Measurements from ENCODE around the gene TRIB2. TPM values are rescaled to one million over a fixed set of nuclear protein-coding genes. Genes with fewer than 3 reads are reported as not detected.
"Not testable (repeated sequence)": the region's sequence is repeated elsewhere in the genome, so short reads cannot be mapped to it uniquely, and the experiment has no call there.

Gene TRIB2
- 184 TPM for total RNA-seq

DNA sequence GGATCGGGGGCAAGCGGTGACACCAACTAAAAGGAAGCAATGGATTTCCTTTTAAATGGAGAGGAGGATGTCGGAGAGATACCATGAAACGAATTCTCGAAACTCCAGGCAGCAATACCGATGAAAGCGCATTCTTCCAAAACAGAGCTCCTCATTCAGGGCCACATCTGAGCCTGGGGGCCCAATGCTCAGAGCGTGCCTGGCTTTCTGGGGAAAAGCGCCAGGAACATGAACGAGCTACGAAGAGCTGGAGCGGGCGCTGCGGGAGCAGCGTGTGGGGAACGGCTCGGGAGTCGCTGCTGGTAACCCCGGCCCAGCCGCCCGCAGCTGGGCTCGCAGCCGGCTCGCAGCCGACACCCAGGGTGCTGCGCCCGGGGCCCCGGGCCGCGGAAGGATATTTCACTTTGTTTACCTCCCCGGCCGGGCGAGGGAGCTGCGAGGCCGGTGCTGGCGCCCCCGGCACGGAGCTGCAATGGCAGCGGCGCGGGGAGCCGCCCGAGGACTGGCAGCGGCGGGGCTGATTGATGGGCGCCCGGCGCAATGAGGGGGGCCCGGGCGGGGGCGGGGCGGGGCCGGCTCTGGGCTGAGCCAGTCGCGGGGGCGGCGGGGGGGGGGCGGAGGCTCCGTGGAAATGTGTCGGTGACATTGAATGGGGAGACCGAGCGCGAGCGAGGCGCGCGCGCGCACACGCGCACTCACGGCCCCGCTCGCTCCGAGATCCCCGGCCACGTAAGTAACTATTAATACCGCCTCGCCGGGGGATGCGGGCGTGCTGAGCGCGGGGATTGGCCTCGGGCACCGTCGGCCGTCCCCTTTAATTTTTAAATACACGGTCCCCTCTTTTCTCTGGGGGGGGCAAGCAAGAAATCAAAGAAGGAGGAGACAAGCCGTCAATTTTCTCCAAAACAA is at the start of gene TRIB2:
Gene TRIB2 (plus strand): TSS at position 655 of the 909 bp plus-strand sequence. CDS start 1,372 bp downstream, outside the sequence.
- intact Hi-C loops (cut with DNase I) = loop anchor here (5.0 kb wide), 1 partner anchor 854 kb away; no protein-coding TSS in a partner anchor
- ATAC-seq = peak; percentile 72

DNA sequence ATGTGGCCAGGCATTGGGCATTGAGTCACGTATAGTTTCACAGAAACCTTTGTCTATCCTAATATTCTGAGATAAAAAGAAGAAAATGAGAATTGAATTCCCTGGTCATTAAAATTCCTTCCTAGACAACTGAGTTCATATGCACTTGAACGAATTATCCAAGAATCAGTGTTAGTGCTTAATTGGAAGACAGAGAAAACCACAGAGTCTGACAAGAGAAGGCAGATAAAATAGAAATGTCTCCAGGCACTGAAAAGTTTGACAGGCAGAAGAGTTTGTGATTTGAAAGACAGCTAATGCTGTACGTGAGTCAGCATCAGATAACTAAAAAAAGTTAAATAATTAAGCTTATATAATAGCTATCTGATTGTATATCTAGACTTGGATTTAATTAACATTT is 47.7 kb upstream of the TRIB2 start:
- ATAC-seq = no peak
- intact Hi-C loops (cut with DNase I) = no loop called here
- no peak for DNase-seq (ENCODE audit: low spot score)

More for the DNA sequence above, at the start of gene TRIB2:
- DNase-seq (ENCODE audit: low spot score) = peak; percentile 91

GRCh38 chr2:12672711-12673315 is 43.9 kb upstream of the TRIB2 start:
- intact Hi-C loops (cut with DNase I) = loop anchor here (5.0 kb wide), 1 partner anchor 1326 kb away; no protein-coding TSS in a partner anchor
- no peak for DNase-seq (ENCODE audit: low spot score)
- ATAC-seq = no peak

- no peak for DNase-seq (ENCODE audit: low spot score)
- intact Hi-C loops (cut with DNase I) = loop anchor here (5.0 kb wide), 1 partner anchor 1327 kb away; no protein-coding TSS in a partner anchor
- no peak for ATAC-seq
Measured at GRCh38 chr2:12674644-12675328, 42.0 kb upstream of the TRIB2 start.

DNA sequence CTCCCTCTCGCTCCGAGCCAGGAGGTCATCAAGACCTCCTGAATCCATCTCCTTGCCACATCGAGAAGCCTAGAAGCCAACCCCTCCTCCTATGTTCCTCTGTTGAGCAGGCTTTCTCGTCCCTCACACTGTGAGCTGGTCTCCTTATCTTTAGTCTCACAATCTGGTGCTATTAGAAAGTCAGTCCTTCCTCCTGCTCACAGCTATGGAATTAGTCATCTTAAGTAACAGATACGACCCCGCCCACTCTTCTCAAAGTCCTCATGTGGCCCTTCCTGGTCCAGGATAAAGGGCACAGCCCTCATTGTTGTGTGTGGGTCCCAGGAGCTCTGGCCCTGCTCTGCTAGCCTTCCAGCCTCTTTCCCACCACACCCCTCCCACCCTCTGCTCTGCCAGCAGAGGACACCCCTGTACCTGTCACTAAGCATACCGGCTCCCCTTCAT is 41.4 kb upstream of the TRIB2 start:
- ATAC-seq = no peak
- DNase-seq (ENCODE audit: low spot score) = no peak
- intact Hi-C loops (cut with DNase I) = no loop called here

DNA sequence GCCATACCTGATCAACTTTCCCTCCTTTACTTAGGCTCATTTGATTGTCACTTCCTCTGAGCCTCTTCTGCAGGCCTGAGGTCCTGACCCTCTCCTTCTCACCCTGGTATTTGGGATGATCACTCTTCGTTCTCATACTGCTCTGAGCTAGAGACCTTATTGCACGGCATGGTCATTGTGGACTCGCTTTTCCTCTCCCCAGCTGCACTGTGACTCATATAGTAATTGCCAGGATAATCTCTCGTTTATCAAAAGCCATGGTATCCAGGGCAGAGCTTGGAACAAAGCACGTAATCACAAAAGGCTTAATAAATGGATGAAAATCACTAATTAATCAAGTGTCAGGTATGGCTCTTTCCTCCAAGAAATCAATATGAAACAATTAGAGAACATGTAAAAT is 40.9 kb upstream of the TRIB2 start:
- intact Hi-C loops (cut with DNase I) = no loop called here
- ATAC-seq = no peak
- DNase-seq (ENCODE audit: low spot score) = no peak

DNA sequence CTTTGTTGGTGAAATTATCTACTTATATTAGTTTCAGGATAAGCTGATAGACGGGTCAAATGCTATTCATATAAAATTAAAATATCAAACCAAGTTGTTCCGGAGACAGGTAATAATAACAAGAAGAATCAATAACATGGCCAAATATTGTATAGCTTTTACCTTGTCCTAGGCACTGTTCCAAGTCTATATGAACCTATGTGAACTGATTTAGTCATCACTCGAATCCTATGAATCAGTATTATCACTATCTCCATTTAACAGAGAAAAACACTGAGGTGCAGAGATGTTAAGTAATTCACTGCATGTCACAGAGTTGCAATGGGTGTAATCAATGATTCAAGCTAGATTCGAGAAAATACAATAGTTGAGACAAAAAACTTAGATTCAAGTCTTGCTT is 40.0 kb upstream of the TRIB2 start:
- DNase-seq (ENCODE audit: low spot score) (no peak), ATAC-seq (no peak)
- intact Hi-C loops (cut with DNase I) = no loop called here

GRCh38 chr2:12678186-12678585 is 38.5 kb upstream of the TRIB2 start:
- intact Hi-C loops (cut with DNase I) = no loop called here
- ATAC-seq (no peak), DNase-seq (ENCODE audit: low spot score) (no peak)

- ATAC-seq (no peak), DNase-seq (ENCODE audit: low spot score) (no peak)
- intact Hi-C loops (cut with DNase I) = no loop called here
Measured at GRCh38 chr2:12679550-12680072, 37.1 kb upstream of the TRIB2 start.

DNA sequence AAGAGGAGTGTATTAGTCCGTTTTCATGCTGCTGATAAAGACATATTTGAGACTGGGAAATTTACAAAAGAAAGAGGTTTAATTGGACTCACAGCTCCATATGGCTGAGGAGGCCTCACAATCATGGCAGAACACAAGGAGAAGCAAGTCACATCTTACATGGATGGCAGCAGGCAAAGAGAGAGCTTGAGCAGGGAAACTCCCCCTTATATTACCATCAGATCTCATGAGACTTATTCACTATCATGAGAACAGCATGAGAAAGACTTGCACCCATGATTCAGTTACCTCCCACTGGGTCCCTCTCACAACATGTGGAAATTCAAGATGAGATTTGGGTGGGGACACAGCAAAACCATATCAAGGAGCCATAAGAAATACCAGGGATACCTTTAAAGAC is 36.6 kb upstream of the TRIB2 start:
- ATAC-seq; DNase-seq (ENCODE audit: low spot score); intact Hi-C loops (cut with DNase I): not testable (repeated sequence)

- no peak for ATAC-seq
Measured at GRCh38 chr2:12682017-12682416, 34.7 kb upstream of the TRIB2 start.

GRCh38 chr2:12683457-12684100 is 33.2 kb upstream of the TRIB2 start:
- DNase-seq (ENCODE audit: low spot score) = no peak

More at GRCh38 chr2:12682017-12682416, 34.7 kb upstream of the TRIB2 start:
- DNase-seq (ENCODE audit: low spot score) = no peak
- intact Hi-C loops (cut with DNase I) = no loop called here

GRCh38 chr2:12684471-12684936 is 32.2 kb upstream of the TRIB2 start:
- DNase-seq (ENCODE audit: low spot score) (no peak), ATAC-seq (peak; percentile 80)
- intact Hi-C loops (cut with DNase I) = no loop called here

More at GRCh38 chr2:12683457-12684100, 33.2 kb upstream of the TRIB2 start:
- intact Hi-C loops (cut with DNase I) = no loop called here
- ATAC-seq = no peak

DNA sequence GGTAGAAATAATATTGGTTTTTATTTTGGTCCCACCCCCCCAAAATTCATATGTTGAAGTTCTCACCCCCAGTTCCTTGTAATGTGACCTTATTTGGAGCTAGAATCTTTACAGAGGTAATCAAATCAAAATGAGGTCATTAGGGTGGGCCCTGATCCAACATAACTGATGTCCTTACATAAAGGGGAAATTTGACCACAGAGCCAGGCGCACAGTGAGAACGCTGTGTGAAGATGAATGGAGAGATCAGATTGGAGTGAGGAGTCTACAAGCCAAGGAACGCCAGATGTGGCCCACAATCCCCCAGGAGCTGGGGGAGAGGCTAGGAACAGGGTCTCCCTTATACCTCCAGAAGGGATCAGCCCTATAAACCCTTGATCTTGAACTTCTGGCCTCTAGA is 31.6 kb upstream of the TRIB2 start:
- ATAC-seq = no peak
- no peak for DNase-seq (ENCODE audit: low spot score)
- intact Hi-C loops (cut with DNase I) = no loop called here

DNA sequence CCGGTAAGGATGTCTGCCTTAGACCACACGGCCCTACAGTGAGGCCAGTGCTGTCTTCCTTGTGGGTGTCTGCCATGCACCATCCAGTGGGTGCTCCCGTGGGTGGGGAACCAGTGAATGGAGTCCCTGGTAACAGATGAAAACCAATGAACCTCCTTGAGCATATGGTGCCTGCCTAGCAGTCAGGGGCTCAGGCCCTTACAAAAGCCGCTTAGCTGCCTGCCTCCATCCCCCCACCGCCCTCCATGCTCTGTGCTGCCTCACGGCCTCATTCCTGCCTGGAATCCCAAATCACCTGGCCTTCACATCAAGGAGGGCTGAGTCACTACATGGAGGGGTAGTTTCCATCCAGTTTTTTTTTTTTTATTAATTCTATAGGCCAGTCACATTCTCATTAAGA is 30.8 kb upstream of the TRIB2 start:
- ATAC-seq (no peak), DNase-seq (ENCODE audit: low spot score) (no peak)
- intact Hi-C loops (cut with DNase I) = no loop called here

DNA sequence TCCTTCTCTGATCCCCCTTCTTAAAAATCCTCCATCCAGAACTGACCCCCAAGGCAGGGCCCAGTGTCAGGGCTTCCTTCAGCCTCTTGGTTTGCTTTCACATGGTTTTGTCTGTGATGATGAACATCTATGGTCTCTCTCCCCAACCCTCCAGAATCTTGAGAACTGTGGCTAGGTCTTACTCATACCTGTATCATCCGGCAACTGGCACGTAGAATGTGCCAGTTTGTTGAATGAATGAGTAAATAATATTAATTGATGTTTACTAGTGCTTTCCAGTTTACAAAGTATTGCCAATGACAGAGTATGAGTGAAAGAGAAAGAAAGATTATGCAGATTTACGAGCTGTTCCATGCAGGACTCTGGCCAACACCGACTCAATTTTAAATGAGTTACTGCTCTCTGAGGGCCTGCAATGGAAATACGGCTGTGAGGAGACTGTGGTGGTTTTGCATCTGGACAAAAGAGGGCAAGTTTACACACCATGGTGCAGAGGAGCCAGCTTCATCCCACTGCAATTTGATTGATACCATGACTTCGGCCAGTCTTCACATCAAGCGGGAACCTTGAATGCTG is 29.9 kb upstream of the TRIB2 start:
- no peak for DNase-seq (ENCODE audit: low spot score)
- intact Hi-C loops (cut with DNase I) = no loop called here
- no peak for ATAC-seq

GRCh38 chr2:12688091-12688490 is 28.6 kb upstream of the TRIB2 start:
- DNase-seq (ENCODE audit: low spot score) (no peak), ATAC-seq (no peak)
- intact Hi-C loops (cut with DNase I) = no loop called here

- ATAC-seq = no peak
- intact Hi-C loops (cut with DNase I) = no loop called here
- DNase-seq (ENCODE audit: low spot score) = no peak
Measured at GRCh38 chr2:12688893-12689292, 27.8 kb upstream of the TRIB2 start.

All from sciatic nerve (tissue), 2 donors.